Peyer's patch (tissue), 4 donors: Measurements from ENCODE around the gene DGCR8. TPM values are rescaled to one million over a fixed set of nuclear protein-coding genes. Genes with fewer than 3 reads are reported as not detected.

Experiments used
- DNase-seq, 3 donors: peaks; one replicate each; pipeline ENCODE4 v3.0.0-alpha.2; 2017 to 2019
- H3K27ac ChIP-seq, 4 donors: fragments of 200-600 bp; sonication (generic); one replicate each; pipeline ENCODE4 v1.5.1; 2016 to 2019
- H3K27me3 ChIP-seq, 2 donors: fragments of 200-600 bp; sonication (generic); one replicate each; pipeline ENCODE4 v1.5.1; 2019
- H3K36me3 ChIP-seq, 3 donors: fragments of 200-600 bp; sonication (generic); one replicate each; pipeline ENCODE4 v1.5.1; 2016 to 2019
- H3K4me1 ChIP-seq, 4 donors: fragments of 200-600 bp; sonication (generic); one replicate each; pipeline ENCODE4 v1.5.1; 2016 to 2019
- H3K4me3 ChIP-seq, 4 donors: fragments of 200-600 bp; sonication (generic); 1 replicate in 3 of 4; 2 replicates in 1 of 4; pipeline ENCODE4 v1.5.1; 2016 to 2019; ENCODE audit warnings: mild to moderate bottlenecking in 1 of 4
- H3K9me3 ChIP-seq, 4 donors: fragments of 200-600 bp; sonication (generic); one replicate each; pipeline ENCODE4 v1.5.1; 2016 to 2019; ENCODE audit warnings: mild to moderate bottlenecking in 1 of 4
- CTCF ChIP-seq, 6 experiments: fragments of 450-650 bp in 4 of 6; fragments of 200-600 bp in 2 of 6; sonication (generic) in 1 of 6; IDR thresholded peaks; one replicate each; pipeline ENCODE4 v1.5.1; 2017 to 2019; ENCODE audit warnings: antibody characterized with exemption in 6 of 6, mild to moderate bottlenecking in 3 of 6, moderate library complexity in 1 of 6
- POLR2A ChIP-seq, 2 donors: fragments of 450-650 bp; IDR thresholded peaks; one replicate each; pipeline ENCODE4 v1.5.1; 2017; ENCODE audit warnings: antibody characterized with exemption in 2 of 2, mild to moderate bottlenecking in 2 of 2, moderate library complexity in 2 of 2
- total RNA-seq, 4 donors: library from RNA; depleted of rRNA; stranded (reverse); fragments of >200 nt; gene quantifications; one replicate each; pipeline ENCODE4 v1.1.0, GENCODE V29; 2016

DGCR8 gene
- total RNA-seq, 4 donors from 2014 or later: 40.6 to 138 (median 64.9) TPM

- H3K27ac ChIP-seq: no peak overlapping the region
- peaks cover 0 to 37% (median 0%) of the 10 kb centered on the region in 3 donors for H3K36me3 ChIP-seq
- H3K9me3 ChIP-seq: no peaks in the 10 kb centered on the region
- H3K4me1 ChIP-seq: no peaks in the 10 kb centered on the region
- no peak overlapping the region for H3K4me3 ChIP-seq
- no peaks in the 10 kb centered on the region for H3K27me3 ChIP-seq
- TF ChIP-seq CTCF (IDR thresholded peaks at IDR 0.05) (no peak), POLR2A (IDR thresholded peaks at IDR 0.05) (no peak)
- DNase-seq: no peak
Observed at GRCh38 chr22:20046730-20047129, 33.3 kb upstream of the DGCR8 start.

GRCh38 chr22:20051927-20052308, 28.1 kb upstream of the DGCR8 start:
- Histone ChIP-seq H3K9me3 (no peaks in the 10 kb centered on the region), H3K4me3 (no peak overlapping the region), H3K36me3 (peaks cover 0 to 62% (median 0%) of the 10 kb centered on the region in 3 donors), H3K27me3 (no peaks in the 10 kb centered on the region), H3K4me1 (no peaks in the 10 kb centered on the region), H3K27ac (no peak overlapping the region)
- TF ChIP-seq CTCF (IDR thresholded peaks at IDR 0.05): no peak
- no peak for TF ChIP-seq POLR2A (IDR thresholded peaks at IDR 0.05)
- DNase-seq: peak in 1 of 3 donors; percentile 34

GRCh38 chr22:20052309-20053259, 27.5 kb upstream of the DGCR8 start:
- Histone ChIP-seq H3K27ac (peak overlapping the region in 1 of 4 donors; percentile 25), H3K9me3 (no peaks in the 10 kb centered on the region), H3K4me3 (no peak overlapping the region), H3K27me3 (no peaks in the 10 kb centered on the region), H3K36me3 (peaks cover 0 to 64% (median 0%) of the 10 kb centered on the region in 3 donors), H3K4me1 (no peaks in the 10 kb centered on the region)
- peak in 2 of 3 donors; percentile 63 to 82 for DNase-seq
- no peak for TF ChIP-seq POLR2A (IDR thresholded peaks at IDR 0.05)
- TF ChIP-seq CTCF (IDR thresholded peaks at IDR 0.05): no peak

- H3K9me3 ChIP-seq: no peaks in the 10 kb centered on the region
- peak in 1 of 3 donors; percentile 28 for DNase-seq
- no peak overlapping the region for H3K4me3 ChIP-seq
- no peak overlapping the region for H3K27ac ChIP-seq
- TF ChIP-seq POLR2A (IDR thresholded peaks at IDR 0.05): no peak
- H3K27me3 ChIP-seq: no peaks in the 10 kb centered on the region
- H3K36me3 ChIP-seq: peaks cover 0 to 64% (median 0%) of the 10 kb centered on the region in 3 donors
- H3K4me1 ChIP-seq: no peaks in the 10 kb centered on the region
Observed at GRCh38 chr22:20053407-20054033, 26.5 kb upstream of the DGCR8 start.

- DNase-seq: no peak
- Histone ChIP-seq H3K36me3 (peaks cover 0 to 67% (median 0%) of the 10 kb centered on the region in 3 donors), H3K27me3 (no peaks in the 10 kb centered on the region), H3K4me1 (no peaks in the 10 kb centered on the region), H3K27ac (no peak overlapping the region), H3K9me3 (no peaks in the 10 kb centered on the region), H3K4me3 (no peak overlapping the region)
- no peak for TF ChIP-seq CTCF (IDR thresholded peaks at IDR 0.05)
- no peak for TF ChIP-seq POLR2A (IDR thresholded peaks at IDR 0.05)
Observed at GRCh38 chr22:20054034-20054427, 26.0 kb upstream of the DGCR8 start.

GRCh38 chr22:20054485-20054884, 25.6 kb upstream of the DGCR8 start:
- Histone ChIP-seq H3K4me3 (no peak overlapping the region), H3K36me3 (peaks cover 0 to 72% (median 0%) of the 10 kb centered on the region in 3 donors), H3K9me3 (no peaks in the 10 kb centered on the region), H3K27me3 (no peaks in the 10 kb centered on the region), H3K27ac (no peak overlapping the region), H3K4me1 (no peaks in the 10 kb centered on the region)
- no peak for TF ChIP-seq CTCF (IDR thresholded peaks at IDR 0.05)
- TF ChIP-seq POLR2A (IDR thresholded peaks at IDR 0.05): no peak
- peak in 1 of 3 donors; percentile 33 for DNase-seq
